ENCODE data around the gene PSMA7. TPM values are rescaled to one million over a fixed set of nuclear protein-coding genes. Genes with fewer than 3 reads are reported as not detected.

PSMA7 gene
- total RNA-seq, 1 experiment from 2014 or later, result 332 TPM

DNA sequence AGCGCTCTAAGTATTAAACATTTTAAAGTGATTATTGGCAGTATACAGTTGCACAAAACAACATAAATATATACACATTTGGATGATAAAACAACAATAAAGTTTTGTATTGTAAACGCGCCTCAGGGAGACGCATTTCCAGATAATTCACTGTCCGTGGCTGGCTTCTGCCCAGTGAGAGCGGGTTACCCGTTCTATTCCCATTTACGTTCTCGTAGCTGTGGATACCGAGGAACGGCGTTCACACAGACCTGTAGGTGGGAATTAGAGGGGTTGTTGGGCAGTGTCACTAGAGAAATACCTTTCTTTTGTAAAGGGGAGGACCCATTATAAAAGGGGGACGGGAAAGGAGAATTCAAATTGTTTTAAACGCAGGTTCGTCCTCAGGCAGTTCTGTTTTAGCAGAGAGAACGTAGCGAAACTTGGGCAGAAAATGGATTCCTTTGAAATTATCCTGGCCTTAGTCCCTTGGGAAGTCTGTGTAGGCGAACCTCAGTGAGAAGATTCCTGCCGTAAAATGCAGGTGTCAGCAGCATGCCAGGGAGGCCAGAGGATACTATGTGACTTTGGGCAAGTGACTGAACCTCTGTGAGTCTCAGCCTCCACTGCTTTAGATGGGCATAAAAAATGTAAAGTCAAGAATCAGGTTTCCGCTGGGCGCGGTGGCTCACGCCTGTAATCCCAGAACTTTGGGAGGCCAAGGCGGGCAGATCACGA is 40.4 kb upstream of the PSMA7 start:
- Histone ChIP-seq H3K4ac (ENCODE audit: low read depth, low read length) (no peak overlapping the region), H3T11ph (ENCODE audit: low read length) (no peak overlapping the region), H3K23ac (ENCODE audit: insufficient read length, low read depth, low read length) (no peak overlapping the region), H3K14ac (ENCODE audit: insufficient read depth, low read length) (no peak overlapping the region; the same call in 1 of the 2 replicates), H3K9ac (ENCODE audit: extremely low read depth, insufficient read length, low read length) (peak overlapping the region; percentile 90), H4K8ac (replicated peaks; ENCODE audit: insufficient read length, low read depth, low read length) (no peak overlapping the region), H3K23me2 (ENCODE audit: insufficient read length, low read depth, low read length, poor library complexity, severe bottlenecking) (peaks cover 3% of the 10 kb centered on the region), H3K27ac (ENCODE audit: insufficient read length, low read depth, low read length) (no peak overlapping the region), H3K79me2 (ENCODE audit: insufficient read depth, low read length) (peaks cover 4% of the 10 kb centered on the region; the same call in 1 of the 2 replicates), H3K56ac (ENCODE audit: insufficient read length, low read depth, low read length) (no peak overlapping the region), H4K5ac (ENCODE audit: insufficient read length, low read depth, low read length) (no peak overlapping the region), H2AFZ (ENCODE audit: low read length) (no peak overlapping the region), H2BK20ac (ENCODE audit: low read depth, low read length, poor library complexity, severe bottlenecking) (no peak overlapping the region), H4K20me1 (ENCODE audit: control insufficient read depth, insufficient read depth, insufficient read length) (no peaks in the 10 kb centered on the region), H3K4me1 (ENCODE audit: insufficient read depth, low read length) (peaks cover 2% of the 10 kb centered on the region; the same call in 1 of the 2 replicates), H2BK15ac (ENCODE audit: low read depth, low read length) (no peak overlapping the region), H2AK5ac (ENCODE audit: insufficient read length, low read length) (no peak overlapping the region), H3K4me2 (ENCODE audit: insufficient read depth, insufficient read length, low read length) (peak overlapping the region; percentile 91), H3K79me1 (ENCODE audit: insufficient read depth, low read depth, low read length, poor library complexity, severe bottlenecking) (no peaks in the 10 kb centered on the region), H3K18ac (ENCODE audit: insufficient read length, low read depth, low read length) (peak overlapping the region; percentile 69), H4K91ac (ENCODE audit: insufficient read length, low read depth, low read length) (no peak overlapping the region), H3K27me3 (ENCODE audit: insufficient read depth, low read length) (no peaks in the 10 kb centered on the region), H2BK5ac (ENCODE audit: insufficient read length, low read length) (no peak overlapping the region), H2BK120ac (ENCODE audit: low read depth, low read length, poor library complexity, severe bottlenecking) (no peak overlapping the region), H2BK12ac (ENCODE audit: insufficient read length, low read depth, low read length) (no peak overlapping the region), H3K9me3 (ENCODE audit: control insufficient read depth, low read depth, low read length) (no peaks in the 10 kb centered on the region)
- peaks cover 6 to 10% (median 6%) of the 10 kb centered on the region in 3 experiments; a peak in 6 of 7 replicates for H3K36me3 Mint-ChIP-seq (ENCODE audit: insufficient read depth in 1 of 3, low read depth in 3 of 3)
- H3K4me1 Mint-ChIP-seq, result peaks cover 15% of the 10 kb centered on the region in 2 experiments
- TF ChIP-seq, protein P1, sequence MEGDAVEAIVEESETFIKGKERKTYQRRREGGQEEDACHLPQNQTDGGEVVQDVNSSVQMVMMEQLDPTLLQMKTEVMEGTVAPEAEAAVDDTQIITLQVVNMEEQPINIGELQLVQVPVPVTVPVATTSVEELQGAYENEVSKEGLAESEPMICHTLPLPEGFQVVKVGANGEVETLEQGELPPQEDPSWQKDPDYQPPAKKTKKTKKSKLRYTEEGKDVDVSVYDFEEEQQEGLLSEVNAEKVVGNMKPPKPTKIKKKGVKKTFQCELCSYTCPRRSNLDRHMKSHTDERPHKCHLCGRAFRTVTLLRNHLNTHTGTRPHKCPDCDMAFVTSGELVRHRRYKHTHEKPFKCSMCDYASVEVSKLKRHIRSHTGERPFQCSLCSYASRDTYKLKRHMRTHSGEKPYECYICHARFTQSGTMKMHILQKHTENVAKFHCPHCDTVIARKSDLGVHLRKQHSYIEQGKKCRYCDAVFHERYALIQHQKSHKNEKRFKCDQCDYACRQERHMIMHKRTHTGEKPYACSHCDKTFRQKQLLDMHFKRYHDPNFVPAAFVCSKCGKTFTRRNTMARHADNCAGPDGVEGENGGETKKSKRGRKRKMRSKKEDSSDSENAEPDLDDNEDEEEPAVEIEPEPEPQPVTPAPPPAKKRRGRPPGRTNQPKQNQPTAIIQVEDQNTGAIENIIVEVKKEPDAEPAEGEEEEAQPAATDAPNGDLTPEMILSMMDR (conservative IDR thresholded peaks at IDR 0.05), result no peak
- H3K9me3 Mint-ChIP-seq, result no peaks in the 10 kb centered on the region
- H3K27me3 Mint-ChIP-seq (ENCODE audit: low read depth), result no peaks in the 10 kb centered on the region; the same call in 1 of the 2 replicates
- H3K27ac Mint-ChIP-seq, result peak overlapping the region; percentile 55 to 89 (median 79); a peak in 6 of 7 replicates
- WGBS (ENCODE audit: extremely low coverage, insufficient read length, low lambda C conversion rate), result no CpG with 5 or more reads among the region's 25 CpGs
- no peak for DNase-seq
- peak overlapping the region; percentile 88 to 91 for H3K4me3 Mint-ChIP-seq
